IPS-18c (cell line): Measurements from ENCODE around the gene CCDC182.

Experiments used
- H3K4me3 ChIP-seq: 2 replicates; pipeline ENCODE4 v1.7.0; 2013; ENCODE audit warnings: low read depth, mild to moderate bottlenecking, low read length, moderate library complexity; ENCODE audit not compliant: insufficient read depth
- H3K9me3 ChIP-seq: one replicate; pipeline ENCODE4 v1.6.1; 2013; ENCODE audit warnings: mild to moderate bottlenecking, low read length, moderate library complexity; ENCODE audit not compliant: control insufficient read depth, insufficient read depth

CCDC182 gene

DNA sequence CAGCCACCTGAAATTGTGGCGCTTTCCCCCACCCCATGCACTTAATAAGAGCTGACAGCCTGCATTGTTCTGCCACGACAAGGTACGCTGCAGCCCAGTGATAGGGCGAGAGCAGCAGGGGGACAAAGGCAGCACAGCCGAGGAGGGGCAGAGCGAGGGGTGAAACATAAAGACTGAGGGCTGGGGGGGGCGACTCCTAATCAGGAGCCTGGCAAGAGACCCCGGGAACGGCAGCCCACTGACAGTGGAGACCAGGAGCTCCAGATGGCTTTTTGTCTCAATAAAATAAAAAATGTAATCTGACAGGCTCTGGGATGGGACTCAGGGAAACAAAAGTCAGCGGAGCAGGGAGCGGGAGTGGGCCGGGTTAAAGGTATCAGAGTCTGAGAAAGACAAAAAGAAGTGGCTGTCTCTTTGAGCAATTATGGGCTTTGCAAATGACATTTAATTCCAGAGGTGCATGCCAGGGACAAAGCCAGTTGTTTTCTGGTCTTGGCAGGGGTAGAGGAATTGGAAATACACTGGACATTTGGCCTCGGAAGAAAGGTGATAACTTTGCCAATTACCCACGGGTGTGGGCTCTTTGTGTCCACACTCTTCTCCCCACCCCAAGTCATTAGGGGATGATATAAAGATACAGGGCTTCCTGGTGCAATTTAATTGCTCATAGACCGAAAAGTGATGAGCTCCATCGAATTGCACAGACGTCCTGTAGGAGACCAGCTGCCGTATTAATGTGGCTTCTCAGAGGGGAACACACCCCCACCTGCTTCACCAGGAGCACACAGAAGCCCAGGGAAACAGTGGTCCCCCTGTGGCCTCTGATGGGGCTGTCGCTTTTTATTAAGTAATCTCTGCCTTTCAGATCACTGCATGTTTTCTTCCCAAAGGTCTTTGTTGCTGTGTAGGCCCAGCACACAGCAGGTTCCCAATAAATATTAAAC is 17.6 kb upstream of the CCDC182 start:
- Histone ChIP-seq H3K9me3 (no peaks in the 10 kb centered on the region), H3K4me3 (no peak overlapping the region)

DNA sequence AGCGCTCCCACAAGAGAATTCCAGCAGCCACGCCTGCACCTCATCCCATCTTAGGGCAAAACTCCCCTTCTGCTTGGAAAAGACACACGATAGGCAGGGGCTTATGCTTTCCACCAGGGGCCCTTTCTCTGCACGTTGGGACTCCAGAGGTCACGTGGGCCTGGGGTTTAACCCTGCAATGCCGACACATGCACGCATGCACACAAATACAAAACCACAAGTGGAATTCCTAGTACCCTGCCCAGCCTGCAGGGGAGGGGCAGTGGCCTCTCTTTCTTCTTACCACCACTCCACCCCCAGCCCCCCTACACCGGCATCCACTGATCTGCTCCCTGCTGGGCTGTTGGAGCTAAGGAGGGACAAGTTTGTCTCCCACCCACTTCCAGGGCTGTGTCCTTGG is 16.8 kb upstream of the CCDC182 start:
- Histone ChIP-seq H3K9me3 (no peaks in the 10 kb centered on the region), H3K4me3 (no peak overlapping the region)

DNA sequence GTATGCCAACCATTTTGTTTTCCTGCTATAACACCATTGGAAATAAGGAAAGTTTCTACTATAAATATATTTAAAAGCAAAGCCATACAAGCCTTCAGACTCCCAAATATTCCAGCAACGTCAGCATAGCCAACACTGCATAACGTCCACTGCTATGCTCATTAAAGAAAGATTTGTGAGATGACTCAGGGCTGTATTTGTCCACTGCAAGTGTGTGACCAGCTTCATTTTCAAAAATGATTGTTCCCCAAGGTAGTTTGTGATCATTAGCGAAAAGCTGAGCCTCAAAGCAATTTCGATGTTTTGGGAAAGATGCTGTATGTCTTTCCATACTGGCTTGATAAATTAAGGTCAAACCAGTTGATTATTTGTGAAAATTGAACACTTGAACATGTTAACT is 14.9 kb upstream of the CCDC182 start:
- no peaks in the 10 kb centered on the region for H3K9me3 ChIP-seq
- H3K4me3 ChIP-seq = no peak overlapping the region

DNA sequence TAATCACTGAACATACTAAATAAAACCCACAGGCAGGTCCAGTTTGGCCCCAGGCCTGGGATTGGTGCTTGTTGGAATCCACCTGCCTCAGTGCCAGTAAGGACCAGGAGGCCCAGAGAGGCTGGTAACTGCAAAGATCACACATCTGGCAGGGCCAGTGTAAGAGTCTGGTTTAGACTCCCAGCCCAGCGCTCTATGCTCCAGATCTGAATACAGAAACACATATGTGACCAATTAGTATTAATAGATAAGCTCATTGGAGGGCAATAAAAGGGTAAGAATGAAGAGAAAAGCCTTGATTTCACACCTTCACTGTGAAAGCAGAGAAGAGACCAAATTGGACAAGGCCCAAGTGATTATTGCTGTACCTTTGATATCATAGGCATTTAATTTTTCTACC is 13.6 kb upstream of the CCDC182 start:
- H3K9me3 ChIP-seq = no peaks in the 10 kb centered on the region
- no peak overlapping the region for H3K4me3 ChIP-seq

DNA sequence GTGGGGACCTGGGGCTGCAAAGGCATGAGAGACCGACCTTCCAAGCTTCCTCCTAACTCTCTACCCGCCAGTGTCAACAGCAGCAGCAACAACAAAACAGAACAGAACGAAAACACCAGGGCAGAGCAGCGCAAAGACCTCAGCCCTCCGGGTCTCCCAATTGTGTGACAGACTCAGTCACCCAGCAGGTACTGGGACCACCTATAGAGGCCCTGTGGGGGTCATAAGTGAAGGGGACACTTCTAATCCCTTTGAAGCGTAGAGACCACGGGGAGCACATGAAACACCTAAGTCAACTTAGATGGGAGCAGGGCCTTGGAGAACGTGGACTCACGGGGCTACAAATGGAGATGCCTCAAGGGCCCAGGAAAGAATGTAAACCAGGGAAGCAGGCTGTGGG is 12.6 kb upstream of the CCDC182 start:
- no peak overlapping the region for H3K4me3 ChIP-seq

DNA sequence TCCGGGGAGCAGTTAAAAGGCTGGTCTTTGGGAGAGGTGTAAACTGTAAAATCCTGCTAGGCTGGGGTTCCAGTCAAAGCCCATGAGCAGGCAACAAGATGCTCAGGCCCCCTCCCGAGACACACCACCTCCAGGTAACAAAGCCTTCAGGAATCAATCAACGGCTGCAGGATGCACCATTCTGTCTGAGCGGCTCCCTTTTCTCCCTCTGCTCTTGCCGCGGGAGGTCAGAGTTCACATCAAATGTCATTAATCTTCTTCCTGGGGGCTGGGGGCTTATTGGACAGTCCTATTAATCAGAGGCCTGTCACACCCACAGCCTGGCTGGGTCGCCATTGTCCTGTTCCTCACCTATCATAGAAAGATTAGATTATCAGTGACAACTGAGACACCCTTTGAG is 11.9 kb upstream of the CCDC182 start:
- no peaks in the 10 kb centered on the region for H3K9me3 ChIP-seq
- no peak overlapping the region for H3K4me3 ChIP-seq

More for the DNA sequence above, 12.6 kb upstream of the CCDC182 start:
- H3K9me3 ChIP-seq = no peaks in the 10 kb centered on the region

DNA sequence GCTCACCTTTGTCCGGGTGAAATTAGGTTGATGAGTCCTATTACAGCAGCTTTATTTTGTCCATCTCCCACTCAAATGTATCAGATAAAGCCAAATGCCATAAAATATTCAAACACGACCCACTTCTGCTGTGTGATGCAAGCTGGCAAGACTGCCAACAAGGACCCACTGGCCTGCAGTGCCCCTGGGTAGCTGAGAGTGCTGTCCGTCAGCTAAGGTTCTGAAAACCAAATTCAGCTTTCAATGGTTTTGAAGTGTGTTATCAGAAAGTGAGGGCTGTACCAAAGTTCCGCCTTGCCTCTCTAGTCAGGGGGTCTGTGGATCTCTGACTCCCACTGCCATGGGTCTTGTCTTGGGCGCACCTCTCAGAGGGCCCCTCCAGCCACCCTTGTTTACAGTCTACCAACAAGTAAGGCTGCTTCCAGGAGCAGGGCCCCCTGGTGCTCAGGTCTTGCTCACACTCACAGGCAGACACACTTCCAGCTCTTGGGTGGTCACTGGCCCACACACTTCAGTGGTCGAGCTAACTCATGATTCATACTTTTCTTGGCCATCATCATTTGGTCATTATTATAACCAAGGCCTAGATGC is 10.5 kb upstream of the CCDC182 start:
- no peak overlapping the region for H3K4me3 ChIP-seq
- H3K9me3 ChIP-seq = no peaks in the 10 kb centered on the region

DNA sequence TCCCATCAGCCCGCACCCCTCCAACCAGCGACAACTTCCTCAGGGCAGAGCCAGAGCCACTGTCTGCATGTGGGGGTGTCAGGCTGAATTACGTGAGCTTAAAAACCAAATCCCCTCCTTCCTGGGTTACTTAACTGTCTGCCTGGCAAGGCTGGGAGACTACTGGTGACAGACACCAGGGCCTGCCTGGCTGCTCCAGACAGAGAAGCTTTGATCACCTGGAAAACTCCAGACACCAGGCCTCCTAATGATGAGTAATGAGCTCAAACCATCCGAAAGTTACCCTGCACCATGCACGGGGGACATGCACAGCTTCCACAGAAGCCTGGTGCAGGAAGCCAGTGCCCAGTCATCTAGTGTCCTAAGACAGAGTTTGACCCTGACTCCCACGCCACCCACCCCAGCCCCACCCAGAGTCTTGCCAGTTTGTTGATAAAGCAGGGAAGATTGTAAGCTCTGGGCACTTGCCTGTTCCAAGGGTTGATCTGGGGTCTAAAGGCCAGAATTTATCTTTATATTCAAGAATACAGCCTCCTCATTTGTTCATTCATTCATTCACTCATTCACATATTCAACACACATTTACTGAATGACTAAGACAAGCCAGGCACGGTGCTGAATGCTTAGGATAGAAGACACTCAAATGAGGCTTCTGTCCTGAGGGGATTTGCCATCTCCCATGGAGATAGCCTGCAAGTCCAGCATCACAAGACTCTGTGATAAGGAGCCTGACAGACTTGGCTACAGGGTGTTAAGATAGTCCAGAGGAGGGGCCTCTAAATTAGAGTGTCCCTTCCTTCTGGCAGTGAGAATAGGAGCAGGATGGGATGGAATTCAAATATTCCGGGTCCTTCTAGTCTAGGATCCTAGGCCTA is 7.2 kb upstream of the CCDC182 start:
- H3K4me3 ChIP-seq = no peak overlapping the region
- no peaks in the 10 kb centered on the region for H3K9me3 ChIP-seq

DNA sequence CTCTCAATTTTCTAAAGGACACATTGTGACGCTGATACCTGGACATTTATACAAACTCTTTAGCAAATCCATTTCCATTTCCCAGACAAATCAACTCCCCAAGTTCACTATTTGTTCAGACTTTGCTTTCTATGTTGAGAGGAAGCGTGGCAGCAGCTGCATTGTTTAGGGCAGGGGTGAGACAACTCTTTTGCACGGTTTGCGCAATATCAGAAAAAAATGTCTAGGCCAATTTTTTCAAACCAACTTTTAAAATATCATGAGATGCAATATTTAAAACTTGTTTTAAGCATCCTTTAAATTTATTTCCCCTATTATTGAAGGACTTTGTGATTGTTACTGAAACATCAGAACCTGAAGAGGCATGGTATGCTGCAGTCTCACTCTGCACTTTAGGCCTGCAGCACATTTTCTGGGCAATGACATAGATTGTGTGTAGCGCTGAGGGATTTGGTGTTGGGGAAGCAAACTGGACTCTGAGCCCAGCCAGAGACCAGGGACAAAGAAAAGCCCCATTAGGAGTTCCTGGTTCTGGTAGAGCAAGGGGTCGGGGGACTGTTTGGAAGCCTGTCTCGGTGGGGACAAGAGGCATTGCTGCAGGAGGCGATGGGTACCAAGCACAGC is 6.4 kb upstream of the CCDC182 start:
- Histone ChIP-seq H3K9me3 (no peaks in the 10 kb centered on the region), H3K4me3 (no peak overlapping the region)

DNA sequence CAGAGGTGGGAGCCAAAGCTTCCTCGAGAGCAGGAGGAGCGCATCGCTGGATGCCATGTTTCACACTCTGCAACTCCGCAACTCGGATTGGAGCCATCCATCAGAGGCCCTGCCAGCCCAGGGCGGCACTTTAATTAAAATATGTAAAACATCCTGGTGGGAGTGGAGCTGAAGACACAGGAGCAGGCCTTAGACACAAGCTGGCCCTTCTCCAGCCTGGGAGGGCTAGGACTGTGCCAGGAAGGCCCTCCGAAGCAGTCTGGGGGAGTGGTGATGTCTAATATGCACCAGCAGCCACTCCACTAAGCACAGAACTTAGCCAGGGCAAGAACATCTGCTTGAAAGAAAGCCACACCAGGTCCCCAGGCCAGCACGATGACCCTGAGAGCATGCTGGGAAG is 5.8 kb upstream of the CCDC182 start:
- H3K4me3 ChIP-seq = no peak overlapping the region
- H3K9me3 ChIP-seq = no peaks in the 10 kb centered on the region

DNA sequence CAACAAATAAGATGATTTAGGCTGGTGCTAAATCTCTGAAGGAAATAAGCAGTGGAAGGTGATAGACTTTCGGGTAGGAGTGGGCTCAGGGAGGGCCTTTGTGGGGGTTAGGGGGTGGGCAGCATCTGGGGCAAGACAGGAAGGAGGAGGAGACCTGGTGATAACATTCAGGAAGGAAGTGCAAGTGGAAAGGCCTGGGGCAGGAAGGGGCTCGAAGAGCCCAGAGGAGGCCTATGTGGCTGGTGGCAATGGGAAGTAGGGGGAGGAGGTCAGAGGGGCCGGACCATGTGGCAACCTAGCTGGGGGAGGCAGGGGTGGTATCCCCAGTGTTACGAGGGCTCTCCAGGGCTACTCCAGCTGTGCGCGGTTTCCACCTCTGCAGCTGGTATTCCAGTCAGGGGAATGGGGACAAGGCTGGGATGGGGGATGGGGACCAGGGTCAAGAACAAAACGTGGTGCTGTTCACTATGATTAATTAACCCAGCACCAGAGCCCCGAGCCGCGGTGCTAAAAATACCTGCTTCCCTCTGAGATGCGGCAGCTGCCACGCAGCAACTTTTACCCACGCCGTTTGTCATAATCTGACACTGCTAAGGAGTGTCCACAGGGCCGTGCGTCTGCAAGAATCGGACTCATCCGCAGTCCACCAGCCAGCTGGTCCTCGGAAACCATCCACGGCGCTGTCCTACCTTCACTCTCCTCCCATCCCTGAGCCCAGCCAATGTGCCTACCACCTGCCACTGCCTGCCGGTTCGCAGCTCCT is 5.2 kb upstream of the CCDC182 start:
- Histone ChIP-seq H3K4me3 (no peak overlapping the region), H3K9me3 (no peaks in the 10 kb centered on the region)

DNA sequence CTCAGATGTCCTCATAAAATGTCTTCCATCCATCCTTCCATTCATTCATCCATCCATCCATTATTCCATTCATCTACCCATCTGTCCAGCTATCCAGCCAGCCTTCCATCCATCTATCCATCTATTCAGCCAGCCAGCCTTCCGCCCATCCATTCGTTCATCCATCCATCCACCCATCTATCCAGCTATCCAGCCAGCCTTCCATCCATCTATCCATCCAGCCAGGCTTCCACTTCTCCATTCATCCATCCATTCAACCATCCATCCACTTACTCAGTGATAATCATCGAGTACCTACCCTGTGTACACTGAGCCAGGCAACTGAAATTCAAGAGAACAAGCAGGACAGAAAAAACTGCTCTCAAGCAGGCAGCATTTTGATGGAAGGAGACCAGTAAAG is 4.6 kb upstream of the CCDC182 start:
- Histone ChIP-seq H3K9me3 (no peaks in the 10 kb centered on the region), H3K4me3 (no peak overlapping the region)

DNA sequence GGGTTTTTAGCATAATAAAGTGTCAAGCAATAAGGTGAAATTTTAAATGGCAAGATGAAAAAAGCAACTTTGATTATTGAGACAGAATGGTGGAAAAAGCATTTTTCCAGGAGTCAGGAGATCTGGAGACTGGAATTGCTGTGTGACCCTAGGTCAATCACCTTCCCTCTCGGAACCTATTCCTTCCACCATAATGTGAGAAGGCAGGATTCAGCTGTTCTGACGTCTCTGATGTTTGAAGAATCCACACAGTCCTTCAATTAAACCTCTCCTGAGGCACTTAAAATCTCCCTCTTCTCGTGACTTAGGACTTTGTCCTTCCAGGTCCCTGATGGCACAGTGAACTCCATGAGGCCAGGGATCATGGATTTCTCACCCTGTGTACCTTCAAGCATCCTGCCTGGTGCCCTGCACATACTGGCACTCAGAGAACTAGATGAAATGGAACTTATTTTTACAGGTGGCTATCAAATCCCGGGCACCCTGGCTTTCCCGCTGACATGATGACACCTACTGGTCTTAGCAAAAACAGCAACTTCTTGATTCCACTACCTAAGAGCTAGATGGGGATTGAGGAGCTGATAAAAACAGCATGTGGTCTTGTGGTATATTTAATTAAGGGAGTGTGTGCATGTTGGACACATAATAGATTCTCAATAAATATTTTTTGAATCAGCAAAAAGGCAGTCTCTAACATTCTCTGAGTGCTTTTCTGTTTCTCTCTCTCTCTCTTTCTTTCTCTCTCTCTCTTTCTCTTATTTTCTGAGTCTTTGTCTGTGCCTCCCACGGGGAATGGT is 2.3 kb upstream of the CCDC182 start:
- H3K4me3 ChIP-seq = no peak overlapping the region

DNA sequence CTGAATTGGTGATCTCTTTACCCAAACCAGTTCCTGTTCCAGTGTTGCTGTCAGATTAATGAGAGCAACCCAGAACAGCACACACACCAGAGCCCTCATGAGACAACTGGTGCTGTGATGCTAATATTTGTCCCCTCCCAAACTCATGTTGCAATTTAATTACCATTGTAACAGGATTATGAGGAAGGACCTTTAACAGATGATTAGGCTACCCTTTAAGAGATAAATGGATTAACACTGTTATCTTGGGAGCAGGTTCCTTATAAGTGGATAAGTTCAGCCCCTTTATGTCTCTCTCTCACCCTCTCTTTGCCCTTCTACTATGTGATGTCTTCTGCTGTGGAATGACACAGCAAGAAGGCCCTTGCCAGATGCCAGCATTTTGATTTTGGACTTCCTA is 1.1 kb upstream of the CCDC182 start:
- no peak overlapping the region for H3K4me3 ChIP-seq

More for the DNA sequence above, 2.3 kb upstream of the CCDC182 start:
- H3K9me3 ChIP-seq = no peaks in the 10 kb centered on the region

DNA sequence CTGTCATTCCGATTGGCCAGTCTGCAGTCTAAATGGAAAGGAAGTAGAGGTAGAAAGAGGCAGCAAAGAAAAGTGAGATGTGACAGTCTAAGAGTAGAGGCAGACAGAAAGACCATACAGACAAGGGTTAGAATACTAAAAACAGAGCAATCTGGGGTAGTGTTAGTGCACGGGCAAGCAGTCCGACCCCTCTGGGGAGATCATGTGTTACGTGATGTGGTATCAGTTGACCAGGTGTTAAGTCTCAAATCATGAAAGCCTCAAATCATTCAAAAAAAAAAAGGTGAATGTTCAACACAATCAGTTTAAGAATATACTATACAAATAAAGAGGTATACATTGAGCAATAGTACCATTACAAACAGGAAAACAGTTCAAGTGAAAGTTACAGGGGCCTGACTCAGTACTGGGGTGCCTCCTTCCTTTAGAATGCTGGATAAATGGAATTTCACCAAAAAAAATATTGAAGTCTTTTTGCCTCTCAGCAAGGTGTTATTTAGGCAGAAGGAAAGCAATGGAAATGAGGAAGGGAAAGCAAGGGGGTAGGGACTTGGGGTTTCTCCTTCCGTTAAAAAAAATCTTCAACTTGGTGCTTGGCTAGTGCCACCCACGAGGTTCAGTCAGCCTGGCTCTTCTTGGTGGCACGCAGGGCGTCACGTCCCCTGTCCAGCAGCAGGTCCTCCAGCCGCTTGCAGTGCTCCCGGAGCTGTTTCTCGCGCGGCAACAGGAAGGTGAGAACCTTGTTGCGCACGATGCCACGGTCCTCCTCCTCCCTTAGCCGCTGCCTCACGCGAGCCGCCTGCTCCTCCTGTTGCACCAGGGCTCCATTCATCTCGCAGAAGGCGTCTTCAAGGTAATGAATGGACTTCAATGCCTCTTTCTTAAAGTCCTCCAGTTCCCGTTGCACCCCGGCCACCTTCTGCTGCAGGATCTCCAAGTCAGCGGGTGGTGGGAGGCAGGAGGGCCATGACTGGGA is 616 bp downstream of the CCDC182 start:
- no peak overlapping the region for H3K4me3 ChIP-seq
- H3K9me3 ChIP-seq = no peaks in the 10 kb centered on the region

More for the DNA sequence above, 1.1 kb upstream of the CCDC182 start:
- H3K9me3 ChIP-seq = no peaks in the 10 kb centered on the region
